ENCODE data around the gene SORBS2. TPM values are rescaled to one million over a fixed set of nuclear protein-coding genes. Genes with fewer than 3 reads are reported as not detected.

Gene SORBS2
- total RNA-seq, 2 donors from 2014 or later = 210 to 218 TPM

GRCh38 chr4:185535612-185536410 lies 276.2 kb downstream of the SORBS2 start:
- TF ChIP-seq CTCF (IDR thresholded peaks at IDR 0.05) = no peak
- TF ChIP-seq POLR2A (IDR thresholded peaks at IDR 0.05) = no peak
- Histone ChIP-seq H3K27ac (peak overlapping the region; percentile 18 to 87 (median 78)), H3K4me3 (peak overlapping the region; percentile 6 to 39), H3K9me3 (no peaks in the 10 kb centered on the region), H3K27me3 (no peaks in the 10 kb centered on the region), H3K36me3 (replicated peaks in 1 of 2; ENCODE audit: insufficient read depth in 1 of 2, low read depth in 2 of 2) (no peaks in the 10 kb centered on the region), H3K4me1 (peaks cover 6% of the 10 kb centered on the region)
- no peak for ATAC-seq
- DNase-seq = peak in 1 of 4 donors; percentile 61
- intact Hi-C loops (cut with DNase I) = no loop called here
- WGBS, 2 donors = 7 to 8% methylated on average over 29 to 30 of the region's 32 CpGs

Small RNAs within 50 kb of the gene (small RNA-seq; reads per million reads assigned to genes)
- not detected for gene RF00019
